Measurements from ENCODE around the gene IFI27L1.

Gene IFI27L1

GRCh38 chr14:94124582-94125377 lies 43.7 kb downstream of the IFI27L1 start:
- Histone ChIP-seq H3K79me2 (ENCODE audit: control insufficient read depth, insufficient read depth, low read length) (no peaks in the 10 kb centered on the region), H4K8ac (ENCODE audit: low read depth, low read length) (no peak overlapping the region), H3K9ac (ENCODE audit: low read length) (no peak overlapping the region), H3K27me3 (ENCODE audit: insufficient read depth, low read length, poor library complexity) (no peaks in the 10 kb centered on the region), H4K5ac (ENCODE audit: low read length) (no peak overlapping the region), H2BK15ac (replicated peaks; ENCODE audit: low read depth) (no peak overlapping the region), H3K23ac (ENCODE audit: low read length) (no peak overlapping the region), H2BK120ac (ENCODE audit: low read depth, low read length) (no peak overlapping the region), H2AK5ac (ENCODE audit: low read length) (no peak overlapping the region), H3K18ac (ENCODE audit: low read length) (no peak overlapping the region), H3K27ac (ENCODE audit: low read depth, low read length) (no peak overlapping the region), H3K4me1 (ENCODE audit: control insufficient read depth, low read depth, low read length) (no peaks in the 10 kb centered on the region), H2BK5ac (ENCODE audit: low read length) (no peak overlapping the region), H3K36me3 (ENCODE audit: control insufficient read depth, insufficient read depth, low read length) (no peaks in the 10 kb centered on the region), H3K4me2 (ENCODE audit: low read length) (no peak overlapping the region), H3K79me1 (ENCODE audit: low read length) (no peaks in the 10 kb centered on the region), H3K56ac (ENCODE audit: low read length) (no peak overlapping the region), H3K4ac (ENCODE audit: low read depth, low read length) (no peak overlapping the region), H3K4me3 (ENCODE audit: low read length) (no peak overlapping the region)
- no CpG with 5 or more reads among the region's 9 CpGs for WGBS (ENCODE audit: extremely low coverage, insufficient coverage, low lambda C conversion rate)
- no peak for DNase-seq

DNA sequence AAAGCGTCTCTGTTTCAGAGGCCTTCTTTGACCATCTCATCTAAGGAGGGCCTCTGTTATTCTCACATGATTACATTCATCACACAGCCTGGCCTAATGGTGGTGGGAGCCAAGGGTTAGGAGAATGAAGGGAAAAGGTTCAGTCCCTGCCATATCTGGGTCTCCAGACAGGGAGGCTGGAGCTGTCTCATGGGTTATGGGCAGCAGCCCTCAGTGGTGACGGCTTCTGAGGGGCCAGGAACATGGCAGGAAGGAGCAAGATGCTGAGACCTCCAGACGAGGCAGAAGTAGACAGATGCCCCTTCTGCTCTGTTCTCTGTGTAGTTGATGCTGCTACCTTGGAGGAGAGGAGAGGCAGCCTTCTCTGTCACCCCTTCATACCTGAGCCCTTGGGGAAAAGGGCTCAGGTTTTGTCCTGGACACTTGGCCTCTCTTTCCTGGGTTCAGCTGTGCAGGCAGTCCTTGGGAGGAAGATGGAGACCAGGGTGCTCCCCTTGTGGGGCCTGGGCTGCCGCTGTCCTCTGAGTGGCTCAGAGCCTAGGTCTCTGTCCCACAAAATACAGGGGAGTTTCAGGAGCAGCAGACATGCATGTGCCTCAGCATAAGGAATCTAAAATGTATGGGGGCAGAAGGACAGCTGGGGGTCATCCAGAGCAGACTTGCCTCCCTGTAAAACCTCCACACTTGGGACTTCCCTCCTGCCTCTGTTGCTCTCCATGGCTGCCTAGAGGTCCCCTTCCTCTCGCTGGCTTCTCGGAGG lies 44.7 kb downstream of the IFI27L1 start:
- WGBS (ENCODE audit: extremely low coverage, insufficient coverage, low lambda C conversion rate), result no CpG with 5 or more reads among the region's 6 CpGs
- H3K9ac ChIP-seq (ENCODE audit: low read length), result no peak overlapping the region
- H4K8ac ChIP-seq (ENCODE audit: low read depth, low read length), result no peak overlapping the region
- no peak overlapping the region for H4K5ac ChIP-seq (ENCODE audit: low read length)
- no peaks in the 10 kb centered on the region for H3K4me1 ChIP-seq (ENCODE audit: control insufficient read depth, low read depth, low read length)
- H3K4me2 ChIP-seq (ENCODE audit: low read length), result no peak overlapping the region
- H3K56ac ChIP-seq (ENCODE audit: low read length), result no peak overlapping the region
- H2AK5ac ChIP-seq (ENCODE audit: low read length), result no peak overlapping the region
- no peak overlapping the region for H3K18ac ChIP-seq (ENCODE audit: low read length)
- H3K23ac ChIP-seq (ENCODE audit: low read length), result no peak overlapping the region
- no peak for DNase-seq
- H3K79me2 ChIP-seq (ENCODE audit: control insufficient read depth, insufficient read depth, low read length), result no peaks in the 10 kb centered on the region
- no peak overlapping the region for H3K27ac ChIP-seq (ENCODE audit: low read depth, low read length)
- H3K27me3 ChIP-seq (ENCODE audit: insufficient read depth, low read length, poor library complexity), result no peaks in the 10 kb centered on the region
- no peak overlapping the region for H2BK5ac ChIP-seq (ENCODE audit: low read length)
- H3K4me3 ChIP-seq (ENCODE audit: low read length), result no peak overlapping the region
- H2BK120ac ChIP-seq (ENCODE audit: low read depth, low read length), result no peak overlapping the region
- H2BK15ac ChIP-seq (replicated peaks; ENCODE audit: low read depth), result no peak overlapping the region
- no peaks in the 10 kb centered on the region for H3K79me1 ChIP-seq (ENCODE audit: low read length)
- H3K4ac ChIP-seq (ENCODE audit: low read depth, low read length), result no peak overlapping the region
- H3K36me3 ChIP-seq (ENCODE audit: control insufficient read depth, insufficient read depth, low read length), result no peaks in the 10 kb centered on the region

DNA sequence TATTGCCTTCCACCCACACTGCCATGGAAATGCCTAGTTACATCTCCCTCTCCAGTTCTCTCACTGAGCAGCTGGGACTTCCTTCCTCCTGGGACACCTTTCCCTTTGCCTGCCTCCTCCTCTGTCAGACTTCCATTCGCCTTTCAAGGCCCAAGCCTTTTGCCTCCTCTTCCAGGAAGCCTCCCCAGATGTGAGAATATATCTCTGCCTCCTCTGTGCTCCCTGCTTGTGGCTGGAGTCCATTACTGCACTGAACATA lies 45.2 kb downstream of the IFI27L1 start:
- H3K56ac ChIP-seq (ENCODE audit: low read length), result no peak overlapping the region
- no peaks in the 10 kb centered on the region for H3K36me3 ChIP-seq (ENCODE audit: control insufficient read depth, insufficient read depth, low read length)
- no peak overlapping the region for H3K23ac ChIP-seq (ENCODE audit: low read length)
- H3K4ac ChIP-seq (ENCODE audit: low read depth, low read length), result no peak overlapping the region
- WGBS (ENCODE audit: extremely low coverage, insufficient coverage, low lambda C conversion rate), result no CpG with 5 or more reads among the region's 1 CpG
- H3K4me1 ChIP-seq (ENCODE audit: control insufficient read depth, low read depth, low read length), result no peaks in the 10 kb centered on the region
- no peaks in the 10 kb centered on the region for H3K27me3 ChIP-seq (ENCODE audit: insufficient read depth, low read length, poor library complexity)
- H3K79me1 ChIP-seq (ENCODE audit: low read length), result no peaks in the 10 kb centered on the region
- DNase-seq, result no peak
- no peak overlapping the region for H2BK120ac ChIP-seq (ENCODE audit: low read depth, low read length)
- H2BK15ac ChIP-seq (replicated peaks; ENCODE audit: low read depth), result no peak overlapping the region
- H3K18ac ChIP-seq (ENCODE audit: low read length), result no peak overlapping the region
- H4K5ac ChIP-seq (ENCODE audit: low read length), result no peak overlapping the region
- H3K4me3 ChIP-seq (ENCODE audit: low read length), result no peak overlapping the region
- H4K8ac ChIP-seq (ENCODE audit: low read depth, low read length), result no peak overlapping the region
- no peak overlapping the region for H3K27ac ChIP-seq (ENCODE audit: low read depth, low read length)
- no peak overlapping the region for H3K9ac ChIP-seq (ENCODE audit: low read length)
- H3K79me2 ChIP-seq (ENCODE audit: control insufficient read depth, insufficient read depth, low read length), result no peaks in the 10 kb centered on the region
- H3K4me2 ChIP-seq (ENCODE audit: low read length), result no peak overlapping the region
- no peak overlapping the region for H2BK5ac ChIP-seq (ENCODE audit: low read length)
- no peak overlapping the region for H2AK5ac ChIP-seq (ENCODE audit: low read length)

GRCh38 chr14:94126800-94127199 lies 45.7 kb downstream of the IFI27L1 start:
- Histone ChIP-seq H3K79me2 (ENCODE audit: control insufficient read depth, insufficient read depth, low read length) (no peaks in the 10 kb centered on the region), H3K4me2 (ENCODE audit: low read length) (no peak overlapping the region), H2AK5ac (ENCODE audit: low read length) (no peak overlapping the region), H3K4me1 (ENCODE audit: control insufficient read depth, low read depth, low read length) (no peaks in the 10 kb centered on the region), H3K79me1 (ENCODE audit: low read length) (no peaks in the 10 kb centered on the region), H3K27ac (ENCODE audit: low read depth, low read length) (no peak overlapping the region), H3K36me3 (ENCODE audit: control insufficient read depth, insufficient read depth, low read length) (no peaks in the 10 kb centered on the region), H3K27me3 (ENCODE audit: insufficient read depth, low read length, poor library complexity) (no peaks in the 10 kb centered on the region), H3K23ac (ENCODE audit: low read length) (no peak overlapping the region), H3K4ac (ENCODE audit: low read depth, low read length) (no peak overlapping the region), H3K4me3 (ENCODE audit: low read length) (no peak overlapping the region), H2BK15ac (replicated peaks; ENCODE audit: low read depth) (no peak overlapping the region), H3K18ac (ENCODE audit: low read length) (no peak overlapping the region), H4K8ac (ENCODE audit: low read depth, low read length) (no peak overlapping the region), H2BK120ac (ENCODE audit: low read depth, low read length) (no peak overlapping the region), H3K9ac (ENCODE audit: low read length) (no peak overlapping the region), H3K56ac (ENCODE audit: low read length) (no peak overlapping the region), H4K5ac (ENCODE audit: low read length) (no peak overlapping the region), H2BK5ac (ENCODE audit: low read length) (no peak overlapping the region)
- no CpG with 5 or more reads among the region's 5 CpGs for WGBS (ENCODE audit: extremely low coverage, insufficient coverage, low lambda C conversion rate)
- DNase-seq, result no peak

GRCh38 chr14:94127330-94127729 lies 46.2 kb downstream of the IFI27L1 start:
- no peak overlapping the region for H3K56ac ChIP-seq (ENCODE audit: low read length)
- no peak overlapping the region for H3K4me3 ChIP-seq (ENCODE audit: low read length)
- H4K5ac ChIP-seq (ENCODE audit: low read length), result no peak overlapping the region
- no CpG with 5 or more reads among the region's 6 CpGs for WGBS (ENCODE audit: extremely low coverage, insufficient coverage, low lambda C conversion rate)
- H4K8ac ChIP-seq (ENCODE audit: low read depth, low read length), result no peak overlapping the region
- H3K23ac ChIP-seq (ENCODE audit: low read length), result no peak overlapping the region
- no peak overlapping the region for H3K27ac ChIP-seq (ENCODE audit: low read depth, low read length)
- H3K4me2 ChIP-seq (ENCODE audit: low read length), result no peak overlapping the region
- DNase-seq, result no peak
- no peaks in the 10 kb centered on the region for H3K79me2 ChIP-seq (ENCODE audit: control insufficient read depth, insufficient read depth, low read length)
- no peak overlapping the region for H3K4ac ChIP-seq (ENCODE audit: low read depth, low read length)
- no peak overlapping the region for H3K9ac ChIP-seq (ENCODE audit: low read length)
- H3K36me3 ChIP-seq (ENCODE audit: control insufficient read depth, insufficient read depth, low read length), result no peaks in the 10 kb centered on the region
- no peak overlapping the region for H2BK15ac ChIP-seq (replicated peaks; ENCODE audit: low read depth)
- H2BK120ac ChIP-seq (ENCODE audit: low read depth, low read length), result no peak overlapping the region
- H3K79me1 ChIP-seq (ENCODE audit: low read length), result no peaks in the 10 kb centered on the region
- no peaks in the 10 kb centered on the region for H3K27me3 ChIP-seq (ENCODE audit: insufficient read depth, low read length, poor library complexity)
- no peaks in the 10 kb centered on the region for H3K4me1 ChIP-seq (ENCODE audit: control insufficient read depth, low read depth, low read length)
- no peak overlapping the region for H2AK5ac ChIP-seq (ENCODE audit: low read length)
- no peak overlapping the region for H2BK5ac ChIP-seq (ENCODE audit: low read length)
- H3K18ac ChIP-seq (ENCODE audit: low read length), result no peak overlapping the region
